DMS153 treated with DMSO at 0.1 percent for 48 hours (cell line): ENCODE measurements around the gene NMBR.
"Not testable (repeated sequence)": the region's sequence is repeated elsewhere in the genome, so short reads cannot be mapped to it uniquely, and the experiment has no call there.

Experiments used
- DNase-seq: peaks from one replicate; lab custom pipeline; 2025; ENCODE audit not compliant: unreplicated experiment; lab: John Stamatoyannopoulos, UW

Gene NMBR

DNA sequence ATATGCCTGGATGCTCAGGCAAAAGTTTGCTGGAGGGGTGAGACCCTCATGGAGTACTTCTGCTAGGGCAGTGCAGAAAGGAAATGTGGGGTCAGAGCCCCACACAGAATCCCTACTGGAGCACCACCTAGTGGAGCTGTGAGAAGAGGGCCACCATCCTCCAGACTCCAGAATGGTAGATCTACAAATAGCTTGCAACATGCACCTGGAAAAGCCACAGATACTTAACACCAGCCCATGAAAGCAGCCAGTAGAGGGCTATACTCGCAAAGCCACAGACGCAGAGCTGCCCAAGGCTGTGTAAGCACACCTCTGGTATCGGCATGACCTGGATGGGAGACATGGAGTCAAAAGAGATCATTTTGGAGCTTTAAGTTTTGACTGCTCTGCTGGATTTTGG is 74.9 kb downstream of the NMBR start:
- no peak for DNase-seq

- DNase-seq: no peak
Measured at GRCh38 chr6:142068416-142068815, 78.5 kb downstream of the NMBR start.

DNA sequence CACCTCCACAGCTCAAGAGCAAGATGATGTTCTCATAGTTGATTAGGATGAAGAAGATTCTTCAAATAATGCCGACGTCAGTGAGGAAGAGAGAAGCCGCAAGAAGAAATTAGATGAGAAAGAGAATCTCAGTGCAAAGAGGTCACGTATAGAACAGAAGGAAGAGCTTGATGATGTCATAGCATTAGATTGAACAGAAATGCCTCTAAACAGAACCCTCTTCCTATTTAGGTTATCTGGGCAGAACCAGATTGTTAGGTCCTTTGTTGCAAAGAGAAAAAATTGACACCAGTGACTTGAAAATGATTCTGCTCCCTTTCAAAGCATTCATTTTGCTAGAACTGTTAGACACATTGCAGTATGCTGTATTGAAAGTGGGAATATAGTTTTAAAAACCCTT is 84.1 kb downstream of the NMBR start:
- not testable (repeated sequence) for DNase-seq

- no peak for DNase-seq
Measured at GRCh38 chr6:142058551-142059290, 88.2 kb downstream of the NMBR start.

- no peak for DNase-seq
Measured at GRCh38 chr6:142055219-142055618, 91.7 kb downstream of the NMBR start.

GRCh38 chr6:142051404-142051803 is 95.5 kb downstream of the NMBR start:
- no peak for DNase-seq

DNA sequence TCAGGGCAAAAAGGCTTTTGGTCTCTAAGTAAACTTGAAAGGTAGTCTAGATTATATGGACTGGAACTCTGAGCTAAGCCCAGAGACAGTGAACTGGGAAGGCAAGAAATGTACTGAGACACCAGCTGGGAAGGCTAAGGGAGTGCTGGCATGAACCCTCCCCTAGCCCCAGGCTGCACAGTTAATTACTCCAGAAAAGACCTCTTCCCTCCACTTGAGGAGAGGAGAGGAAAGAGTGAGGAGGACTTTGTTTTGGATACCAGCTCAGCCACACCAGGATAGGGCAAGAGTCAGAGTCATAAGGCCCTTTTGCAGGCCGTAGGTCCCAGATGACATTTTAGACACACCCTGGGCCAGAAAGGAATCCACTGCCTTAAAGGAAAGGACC is 98.3 kb downstream of the NMBR start:
- DNase-seq: no peak

GRCh38 chr6:142047934-142048592 is 98.9 kb downstream of the NMBR start:
- no peak for DNase-seq

DNA sequence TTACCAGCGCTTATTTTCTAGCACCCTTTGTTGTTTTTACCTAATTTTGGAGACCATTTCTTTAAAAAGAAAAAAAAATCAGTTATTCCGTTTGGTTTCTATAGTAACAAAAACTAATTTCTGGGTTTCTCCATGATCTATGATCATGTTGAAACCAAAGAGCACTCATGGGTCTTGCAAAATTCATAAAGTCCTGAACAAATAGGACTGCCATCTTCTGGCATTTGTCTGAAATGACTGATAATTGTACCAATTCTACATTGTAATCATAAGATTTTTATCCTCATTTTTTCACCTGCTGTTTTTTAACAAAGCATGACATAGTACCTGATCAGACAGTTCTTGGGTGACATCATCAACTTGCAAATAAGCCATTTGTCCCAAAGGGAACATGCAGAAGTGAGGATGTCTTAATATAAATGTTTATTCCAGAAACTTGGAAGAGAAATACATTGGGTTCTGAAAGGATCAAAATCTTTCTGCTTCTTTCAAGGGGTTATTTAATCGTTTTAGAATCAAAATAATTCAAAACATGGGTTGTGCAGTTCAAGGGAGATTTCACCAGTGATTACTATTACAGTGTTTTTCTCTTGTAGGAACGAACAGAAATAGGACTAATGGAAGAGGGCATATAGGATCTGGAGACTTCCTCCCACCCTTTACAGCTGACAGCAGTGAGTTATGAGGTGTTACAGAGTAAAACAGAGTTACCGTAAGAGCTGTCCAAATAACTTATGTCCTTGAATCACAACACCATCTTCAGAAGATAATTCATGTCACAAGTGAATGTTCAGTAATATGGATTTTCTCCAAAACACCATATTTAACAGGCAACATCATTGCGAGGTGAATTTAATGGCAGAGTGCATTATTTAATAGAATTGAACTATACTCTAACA is 101.3 kb downstream of the NMBR start:
- DNase-seq: no peak

DNA sequence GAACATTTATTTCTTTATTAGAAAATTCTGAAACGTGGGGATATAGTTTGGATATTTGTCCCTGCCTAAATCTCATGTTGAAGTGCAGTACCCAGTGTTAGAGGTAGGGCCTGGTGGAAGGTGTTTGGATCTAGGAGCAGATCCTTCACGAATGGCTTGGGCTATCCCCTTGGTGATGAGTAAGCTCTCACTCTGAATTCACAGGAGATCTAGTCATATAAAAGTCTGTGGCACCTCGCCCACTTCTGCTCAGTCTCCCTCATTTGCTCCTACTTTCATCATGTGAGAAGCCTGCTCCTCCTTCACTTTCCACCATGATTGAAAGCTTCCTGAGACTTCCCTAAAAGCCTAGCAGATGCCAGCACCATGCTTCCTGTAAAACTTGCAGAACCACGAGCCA is 111.0 kb downstream of the NMBR start:
- DNase-seq: no peak

GRCh38 chr6:142031035-142031434 is 115.9 kb downstream of the NMBR start:
- DNase-seq: no peak

GRCh38 chr6:142030115-142030619 is 116.8 kb downstream of the NMBR start:
- no peak for DNase-seq

DNA sequence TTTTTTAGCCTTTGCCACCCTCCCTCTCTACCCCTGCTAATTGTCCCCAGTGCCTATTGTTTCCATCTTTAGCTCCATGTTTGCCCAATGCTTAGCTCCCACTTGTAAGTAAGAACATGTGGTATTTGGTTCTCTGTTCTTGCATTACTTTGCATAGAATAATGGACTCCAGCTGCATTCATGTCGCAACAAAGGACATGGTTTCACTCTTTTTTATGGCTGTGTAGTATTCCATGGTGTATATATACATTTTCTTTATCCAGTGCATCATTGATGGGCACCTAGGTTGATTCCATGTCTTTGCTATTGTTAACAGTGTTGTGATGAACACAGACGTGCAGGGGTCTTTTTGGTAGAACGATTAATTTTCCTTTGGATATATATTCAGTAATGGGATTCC is 118.4 kb downstream of the NMBR start:
- DNase-seq: no peak

DNA sequence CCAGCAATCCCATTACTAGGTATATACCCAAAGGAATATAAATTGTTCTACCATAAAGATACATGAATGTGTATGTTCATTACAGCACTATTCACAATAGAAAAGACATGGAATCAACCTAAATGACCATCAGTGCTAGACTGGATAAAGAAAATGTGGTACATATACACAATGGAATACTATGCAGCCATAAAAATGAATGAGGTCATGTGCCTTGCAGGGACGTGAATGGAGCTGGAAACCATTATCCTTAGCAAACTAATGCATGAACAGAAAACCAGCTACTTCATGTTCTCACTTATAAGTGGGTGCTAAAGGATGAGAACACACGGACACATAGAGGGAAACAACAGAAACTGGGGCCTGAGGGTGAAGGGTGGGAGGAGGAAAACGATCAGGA is 119.1 kb downstream of the NMBR start:
- not testable (repeated sequence) for DNase-seq

- DNase-seq: no peak
Measured at GRCh38 chr6:142027074-142027473, 119.8 kb downstream of the NMBR start.

DNA sequence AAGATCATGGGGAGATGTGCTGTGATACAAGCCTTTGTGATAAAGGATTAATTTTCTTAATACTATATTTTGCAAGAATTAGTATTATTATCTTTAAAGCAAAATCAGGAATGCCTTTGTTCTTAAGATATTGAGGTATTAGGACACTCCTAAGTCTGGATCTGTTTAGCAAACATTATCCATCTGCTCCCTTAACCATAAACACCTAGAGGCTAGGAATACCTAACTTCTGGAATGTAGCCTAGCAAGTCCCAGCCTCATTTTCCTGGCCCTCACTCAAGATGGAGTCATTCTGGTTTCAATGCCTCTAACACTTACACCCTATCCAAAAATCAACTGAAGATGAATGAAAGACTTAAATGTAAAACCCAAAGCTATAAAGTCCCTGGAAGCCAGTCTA is 120.5 kb downstream of the NMBR start:
- DNase-seq: no peak
